A549 (cell line): ENCODE results near the gene ANKRD18B.
"Not testable (repeated sequence)": the region's sequence is repeated elsewhere in the genome, so short reads cannot be mapped to it uniquely, and the experiment has no call there.

Source experiments
- CTCF ChIP-seq: fragments of >200 bp; sonication (Bioruptor Twin); formaldehyde crosslinking; IDR thresholded peaks from 3 replicates; pipeline ENCODE4 v1.5.1; 2016
- JUN ChIP-seq, 2 experiments: fragments of >200 bp; sonication (Bioruptor Twin); formaldehyde crosslinking; IDR thresholded peaks; 2 replicates in 1 of 2; 3 replicates in 1 of 2; pipeline ENCODE4 v1.6.1; 2016 to 2017
- PBX3 ChIP-seq: IDR thresholded peaks from 2 replicates; pipeline ENCODE4 v1.6.1; 2012

- TF ChIP-seq CTCF; JUN (IDR thresholded peaks at IDR 0.05); PBX3: not testable (repeated sequence)
These were observed 72.9 kb downstream of the ANKRD18B start for GRCh38 chr9:33596974-33597373.
